GM19099 (cell line): ENCODE data around the gene CYB561D2.

Experiments
- POLR2A ChIP-seq: IDR thresholded peaks from 3 replicates; pipeline ENCODE4 v1.6.1; 2011; ENCODE audit warnings: low read depth; ENCODE audit not compliant: insufficient read length; ENCODE audit errors: extremely low read depth

The CYB561D2 gene

DNA sequence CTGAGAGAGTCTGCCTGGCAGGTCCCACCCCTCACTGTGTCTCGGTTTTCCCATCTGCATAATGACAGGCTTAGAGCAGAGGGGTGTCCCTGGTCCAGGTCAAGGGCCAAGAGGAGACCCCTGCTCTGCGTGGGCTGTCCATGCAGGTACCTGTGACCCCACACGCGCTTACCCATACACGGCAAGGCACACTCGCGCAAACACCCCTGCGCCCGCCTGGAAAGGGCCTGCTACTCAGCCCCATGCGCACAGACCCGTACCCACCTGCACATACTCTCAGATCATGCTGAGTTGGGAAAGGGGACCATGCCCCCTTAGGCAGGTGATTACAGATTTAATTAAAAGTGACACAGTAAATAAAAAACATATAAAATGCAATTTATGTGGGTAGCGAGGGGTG lies 32.1 kb downstream of the CYB561D2 start:
- no peak for TF ChIP-seq POLR2A

DNA sequence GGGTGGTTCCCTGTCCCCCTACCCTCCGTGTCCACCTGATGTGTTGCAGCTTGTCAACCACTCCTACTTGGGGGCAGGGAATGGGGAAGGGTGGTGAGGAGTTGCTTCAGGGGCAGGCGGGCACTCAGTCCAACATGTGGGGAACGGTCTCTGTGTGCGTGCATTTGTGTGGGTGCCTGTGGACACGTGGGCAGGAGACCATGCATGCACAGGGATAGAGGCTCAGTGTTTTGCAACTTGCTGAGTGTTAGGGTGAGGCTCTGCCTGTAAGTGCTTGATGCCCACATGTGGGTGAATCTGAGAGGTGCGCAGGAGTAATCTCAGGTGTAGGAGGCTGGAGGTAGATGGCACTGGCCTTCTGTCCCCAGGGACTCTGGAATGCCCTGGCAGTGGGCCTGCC lies 33.1 kb downstream of the CYB561D2 start:
- TF ChIP-seq POLR2A = no peak

DNA sequence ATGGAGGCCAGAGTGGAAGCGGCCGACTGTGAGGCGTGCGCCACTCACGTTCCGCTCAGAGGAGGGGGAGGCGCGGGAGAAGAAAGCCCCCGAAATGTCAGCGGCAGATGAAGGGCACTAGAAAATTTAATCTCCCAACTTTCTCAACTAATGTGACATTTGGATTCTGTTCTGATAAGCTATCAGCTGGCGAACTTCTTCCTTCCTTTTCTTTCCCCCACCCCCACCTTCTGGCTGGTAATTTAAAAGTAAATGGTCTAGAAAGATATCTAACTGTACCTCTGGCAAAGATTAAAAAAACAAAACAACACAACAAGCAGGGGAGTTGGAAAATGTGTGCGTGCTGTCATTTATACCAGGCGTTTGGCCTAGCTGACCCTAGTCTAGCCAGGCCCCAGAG lies 35.1 kb downstream of the CYB561D2 start:
- TF ChIP-seq POLR2A = no peak

DNA sequence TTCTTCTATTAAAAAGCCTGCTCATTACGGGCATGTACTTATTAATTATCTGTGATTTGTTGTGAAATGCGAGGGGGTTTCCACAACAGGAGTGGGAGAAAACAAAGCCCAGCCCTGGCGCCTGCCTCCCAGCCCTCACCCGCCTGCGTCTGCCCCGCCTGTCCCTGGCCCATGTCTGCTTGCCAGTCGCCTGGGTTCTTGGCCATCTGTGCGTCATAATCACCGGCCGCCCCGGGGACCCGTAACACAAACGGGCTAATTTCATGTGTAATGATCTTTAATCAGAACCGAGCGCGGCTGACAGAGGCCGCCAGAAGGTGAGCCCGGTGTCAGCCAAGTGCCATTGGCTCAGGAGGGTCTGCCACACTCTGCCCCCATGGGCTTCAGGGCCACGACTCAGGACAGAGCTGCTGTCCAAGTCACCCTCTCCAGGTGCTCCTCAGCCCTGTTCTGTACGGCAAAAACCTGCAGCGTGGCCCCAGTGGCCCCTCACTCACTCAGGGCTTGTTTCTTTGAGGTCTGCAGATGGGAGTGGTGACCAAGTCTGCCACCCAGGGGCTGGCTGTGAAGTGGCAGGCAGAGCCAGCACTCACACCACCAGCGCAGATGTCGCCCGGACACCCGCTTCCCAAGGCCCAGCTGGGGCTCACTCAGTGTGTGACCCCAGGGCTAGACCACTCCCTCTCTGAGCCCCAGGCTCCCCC lies 37.5 kb downstream of the CYB561D2 start:
- TF ChIP-seq POLR2A = no peak

DNA sequence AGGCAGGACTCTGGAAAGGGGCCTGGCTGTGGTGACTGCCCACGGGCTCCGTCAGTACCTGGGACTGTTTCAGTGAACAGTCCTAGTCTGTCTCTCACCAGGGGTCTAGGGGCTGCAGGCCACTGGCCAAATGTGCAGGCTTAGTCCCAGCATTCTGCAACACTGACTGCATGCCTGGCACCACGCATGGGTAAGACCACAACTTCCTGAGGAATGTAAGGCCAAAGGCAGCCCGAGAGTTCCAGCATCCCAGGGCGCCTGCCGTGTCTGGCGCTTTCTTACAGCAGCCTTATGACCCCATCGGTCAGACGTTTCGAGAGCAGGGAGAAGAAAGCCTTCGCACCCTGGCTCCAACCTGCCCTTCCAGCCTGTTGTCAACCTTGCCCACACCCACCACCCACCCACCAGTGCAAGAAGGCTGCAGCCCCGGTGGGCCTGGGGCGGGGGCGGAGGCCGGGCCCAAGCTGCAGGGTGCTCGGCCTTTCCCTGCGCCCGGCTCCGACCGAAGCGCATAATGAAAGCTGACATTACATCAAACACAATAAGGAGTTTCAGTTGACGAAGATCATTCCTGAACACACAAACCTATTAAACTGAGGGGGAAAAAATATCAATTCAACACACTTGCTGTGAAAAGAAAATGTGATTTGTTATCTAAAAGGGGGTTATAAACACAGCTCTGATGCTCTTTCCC lies 38.2 kb downstream of the CYB561D2 start:
- no peak for TF ChIP-seq POLR2A

DNA sequence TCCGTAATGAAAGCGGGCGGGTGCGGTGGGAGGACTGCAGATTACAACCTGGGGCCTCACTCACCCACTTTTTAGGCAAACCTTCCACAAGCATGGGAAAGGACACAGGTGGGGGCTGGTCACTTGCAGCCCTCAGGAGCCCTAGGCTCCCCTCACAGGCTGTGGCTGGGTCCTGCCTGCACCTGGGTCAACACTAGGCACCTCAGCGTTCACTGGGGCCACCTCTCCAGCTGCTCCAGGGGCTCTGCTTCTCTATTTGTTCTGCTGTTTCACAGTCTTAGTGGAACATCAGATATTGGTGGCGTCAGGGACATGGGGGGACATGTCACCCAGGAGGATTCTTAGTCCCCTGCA lies 38.7 kb downstream of the CYB561D2 start:
- TF ChIP-seq POLR2A = no peak

DNA sequence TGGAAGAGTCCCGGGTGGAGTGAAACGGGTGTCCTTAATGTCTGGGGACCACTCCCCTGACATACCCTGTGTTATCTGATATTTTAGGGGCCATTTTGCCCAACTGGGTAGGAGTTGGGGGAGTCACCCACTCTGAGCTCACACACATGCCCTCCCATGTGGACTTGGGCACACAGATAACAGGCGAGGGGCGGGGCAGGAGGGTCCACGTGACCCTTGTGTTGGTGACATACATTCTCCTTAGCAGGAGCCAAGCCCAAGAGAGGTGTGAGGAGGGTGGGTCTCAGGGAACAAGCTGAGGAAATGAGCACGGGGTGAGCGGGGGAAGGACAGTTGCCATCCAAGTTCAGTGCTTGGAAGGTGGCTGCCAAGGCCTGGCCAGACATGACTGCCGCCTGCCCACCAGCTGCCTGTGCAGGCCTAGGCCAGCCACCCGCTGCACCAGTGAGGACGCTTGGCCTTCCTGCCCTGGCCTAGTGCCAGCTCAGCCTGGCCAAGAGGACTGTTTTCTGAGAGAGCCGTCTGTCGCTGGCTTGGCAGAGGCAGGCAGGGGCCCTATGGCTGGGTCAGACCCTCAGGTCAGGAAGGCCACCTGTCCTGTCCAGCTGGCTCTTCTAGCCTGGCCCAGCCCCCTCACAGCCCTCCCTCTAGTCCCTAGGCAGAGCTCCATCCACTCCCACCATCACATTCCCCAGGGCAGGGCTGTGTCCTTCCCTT lies 40.0 kb downstream of the CYB561D2 start:
- TF ChIP-seq POLR2A = no peak

DNA sequence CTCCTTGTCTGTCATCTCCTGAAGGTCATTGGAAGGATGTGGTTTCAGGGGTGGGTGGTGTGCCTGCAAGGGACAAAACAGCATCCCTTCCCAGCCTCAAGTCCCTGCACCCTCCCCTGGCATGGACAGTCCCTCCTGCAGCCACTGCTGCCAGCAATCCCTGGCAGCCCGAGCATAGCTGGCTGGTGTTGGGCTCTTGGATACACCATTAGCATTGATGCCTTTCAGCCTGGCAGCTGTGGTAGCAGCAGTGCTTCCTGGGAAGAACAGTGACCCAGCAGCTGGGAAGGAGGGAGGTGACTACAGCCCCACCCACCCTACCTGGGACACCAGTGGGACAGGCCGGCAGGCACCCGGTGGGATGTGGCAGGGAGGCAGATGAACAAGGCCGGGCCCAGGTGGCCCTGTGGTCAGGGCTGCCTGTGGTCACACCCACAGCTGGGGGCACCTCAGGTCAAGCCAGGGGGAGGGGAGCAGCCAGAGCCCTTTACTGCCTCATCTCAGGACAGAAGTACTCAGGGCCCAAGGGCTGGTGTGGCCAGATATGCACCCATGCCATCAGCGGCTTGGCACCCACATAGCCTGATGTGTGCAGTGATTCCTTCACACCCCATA lies 41.5 kb downstream of the CYB561D2 start:
- no peak for TF ChIP-seq POLR2A

DNA sequence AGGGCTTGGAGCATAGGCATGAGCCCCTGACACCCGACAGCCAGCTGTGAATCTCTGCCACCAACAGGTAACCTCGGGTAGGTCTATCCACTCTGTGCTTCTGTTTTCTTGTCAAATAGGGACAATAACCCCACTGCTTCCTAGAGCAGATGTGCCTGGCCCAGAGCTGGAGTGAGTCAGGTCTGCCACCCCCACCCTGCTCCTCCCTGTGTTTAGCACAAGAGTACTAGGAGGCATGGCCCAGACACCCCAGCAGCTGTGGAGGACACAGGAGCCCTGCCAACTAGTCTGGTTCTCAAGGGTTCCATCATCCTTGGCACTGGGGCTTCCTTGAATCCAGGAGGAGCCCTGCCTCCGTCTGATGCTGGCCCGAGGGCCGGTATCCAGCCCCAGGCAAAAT lies 42.4 kb downstream of the CYB561D2 start:
- no peak for TF ChIP-seq POLR2A

DNA sequence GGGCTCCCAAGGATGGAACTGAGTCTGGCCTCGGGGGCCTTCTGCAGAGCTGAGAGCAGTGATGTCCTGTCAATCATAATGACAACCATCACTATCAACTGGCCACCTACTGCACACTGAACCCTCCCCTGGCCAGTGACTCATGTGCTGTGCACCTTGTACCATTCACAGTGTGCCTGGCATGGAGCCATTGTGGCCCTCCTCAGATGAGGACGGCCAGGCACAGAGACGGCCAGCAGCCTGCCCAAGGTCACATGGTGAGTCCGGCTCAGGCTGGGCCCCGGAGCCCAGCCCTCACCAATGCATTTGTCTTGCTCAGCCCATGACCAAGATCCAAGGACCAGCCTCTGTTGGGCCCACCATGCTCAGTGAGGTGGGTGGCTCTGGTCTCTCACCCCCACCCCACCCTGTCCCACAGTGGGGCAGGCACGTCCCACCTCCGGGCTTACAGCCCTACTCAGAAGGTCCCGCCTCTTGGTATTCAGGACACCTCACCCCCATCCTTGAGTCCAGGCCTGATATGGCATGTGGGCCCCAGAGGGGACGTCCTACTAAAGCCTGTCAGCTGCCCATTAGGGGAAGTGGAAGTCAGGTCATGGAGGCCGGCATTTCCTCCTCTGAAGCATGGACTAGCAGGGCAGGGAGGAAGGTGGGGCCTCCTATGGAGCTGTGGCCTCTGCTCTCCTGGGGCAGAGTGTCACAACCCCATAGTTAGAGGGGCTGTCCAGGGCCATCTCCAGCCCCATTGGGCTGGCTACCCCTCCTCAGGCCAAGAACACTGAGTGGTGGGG lies 44.6 kb downstream of the CYB561D2 start:
- no peak for TF ChIP-seq POLR2A

DNA sequence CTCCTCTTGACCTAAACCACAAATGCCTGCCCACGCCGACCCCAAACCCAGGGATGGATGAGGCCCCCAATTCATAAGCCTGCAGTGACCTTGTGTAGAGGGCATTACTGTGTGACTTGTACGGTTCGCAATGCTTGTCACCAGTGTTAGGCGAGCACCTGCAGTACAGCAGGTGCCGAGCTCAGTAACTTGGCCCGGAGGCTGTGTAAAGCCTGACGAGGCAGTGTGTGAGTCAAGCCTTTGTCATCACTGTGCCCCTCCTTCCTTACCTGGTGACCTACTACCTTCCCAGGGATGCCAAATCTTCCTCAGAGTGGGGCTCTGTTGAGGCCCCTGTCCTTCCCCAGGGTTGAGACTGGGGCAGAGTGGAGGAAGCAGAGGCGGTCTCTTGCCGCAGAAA lies 45.8 kb downstream of the CYB561D2 start:
- TF ChIP-seq POLR2A = no peak

DNA sequence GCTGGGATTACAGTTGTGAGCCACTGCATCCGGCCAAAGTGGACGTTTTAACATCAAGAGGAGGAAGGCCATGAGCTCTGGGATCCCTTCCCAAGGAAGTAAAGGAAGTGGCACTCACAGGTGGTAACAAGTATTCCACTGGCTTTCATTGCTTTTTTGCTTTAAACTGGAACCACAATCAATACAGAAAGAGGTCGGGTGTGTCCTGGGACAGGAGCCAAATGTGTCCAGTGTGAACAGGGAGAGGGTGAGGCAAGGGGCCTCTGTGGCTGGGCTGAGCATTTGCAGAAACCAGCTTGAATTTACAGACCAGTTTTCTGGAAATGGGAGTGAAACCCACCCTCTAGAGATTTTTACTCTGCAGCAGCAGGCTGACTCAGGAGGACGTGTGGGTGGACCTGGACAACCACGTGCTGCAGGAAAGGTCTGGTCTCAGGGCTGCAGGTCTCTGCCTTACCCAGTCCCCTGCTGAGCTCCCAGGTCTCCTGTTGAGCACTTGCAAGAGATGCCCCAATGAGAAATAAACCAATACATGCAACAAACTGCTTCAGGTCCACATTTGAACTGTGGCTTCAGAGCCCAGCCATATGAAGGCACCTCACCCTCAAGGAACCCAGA lies 51.4 kb downstream of the CYB561D2 start:
- TF ChIP-seq POLR2A = no peak
